Germinal center (tissue), 1 donor: Measurements from ENCODE around the gene ARL3.
"Not testable (repeated sequence)": the region's sequence is repeated elsewhere in the genome, so short reads cannot be mapped to it uniquely, and the experiment has no call there.

ENCODE experiments used
- DNase-seq: peaks from one replicate; pipeline ENCODE4 v3.0.0; 2012; ENCODE audit warnings: mixed read lengths, low spot score

ARL3 gene, protein sequence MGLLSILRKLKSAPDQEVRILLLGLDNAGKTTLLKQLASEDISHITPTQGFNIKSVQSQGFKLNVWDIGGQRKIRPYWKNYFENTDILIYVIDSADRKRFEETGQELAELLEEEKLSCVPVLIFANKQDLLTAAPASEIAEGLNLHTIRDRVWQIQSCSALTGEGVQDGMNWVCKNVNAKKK

DNA sequence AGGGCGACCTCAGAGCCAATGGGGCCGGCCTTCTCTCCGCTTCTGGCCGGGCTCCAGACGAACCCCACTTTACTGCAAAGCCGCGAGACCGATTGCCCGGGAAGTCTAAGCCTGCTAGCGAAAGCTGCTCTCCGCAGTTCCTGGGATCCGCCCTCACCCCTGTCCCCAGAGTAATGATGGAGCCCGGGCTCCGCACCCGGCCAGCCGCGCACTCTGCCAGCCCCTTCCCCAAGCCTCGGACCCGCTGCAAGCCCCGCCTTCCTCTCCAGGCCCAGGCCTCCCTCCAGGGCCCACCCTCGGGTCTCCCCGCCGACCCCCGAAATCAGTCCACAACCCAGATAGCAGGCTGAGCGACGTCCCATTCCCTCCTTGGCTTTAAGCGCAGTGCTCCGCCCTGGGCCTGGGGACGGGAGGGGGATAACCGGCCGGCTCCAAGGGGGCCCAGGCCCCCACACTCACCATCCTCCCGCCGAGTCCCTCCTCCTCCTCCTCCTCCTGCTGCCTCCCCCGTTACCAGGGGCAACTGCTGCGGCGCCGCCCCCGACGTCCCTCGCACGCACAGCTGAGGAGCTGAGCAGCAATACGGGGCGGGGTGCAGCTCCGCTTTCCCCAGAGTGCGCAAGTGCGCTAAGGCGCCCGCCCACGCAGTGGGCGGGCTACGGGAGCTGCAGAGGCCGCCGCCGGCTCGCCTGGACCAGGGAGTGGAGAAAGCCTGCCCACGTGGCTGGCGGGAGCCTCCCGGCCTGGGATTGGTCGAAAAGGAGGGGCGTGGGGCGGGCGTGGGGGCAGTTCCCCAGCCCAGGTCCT is at the start of gene ARL3:
Gene ARL3 (minus strand): TSS at position 584 of the 807 bp plus-strand sequence. CDS start 122 bp downstream, at position 462.
- DNase-seq = peak; percentile 96

- no peak for DNase-seq
Measured at GRCh38 chr10:102763037-102763607, 48.9 kb upstream of the ARL3 start.

DNA sequence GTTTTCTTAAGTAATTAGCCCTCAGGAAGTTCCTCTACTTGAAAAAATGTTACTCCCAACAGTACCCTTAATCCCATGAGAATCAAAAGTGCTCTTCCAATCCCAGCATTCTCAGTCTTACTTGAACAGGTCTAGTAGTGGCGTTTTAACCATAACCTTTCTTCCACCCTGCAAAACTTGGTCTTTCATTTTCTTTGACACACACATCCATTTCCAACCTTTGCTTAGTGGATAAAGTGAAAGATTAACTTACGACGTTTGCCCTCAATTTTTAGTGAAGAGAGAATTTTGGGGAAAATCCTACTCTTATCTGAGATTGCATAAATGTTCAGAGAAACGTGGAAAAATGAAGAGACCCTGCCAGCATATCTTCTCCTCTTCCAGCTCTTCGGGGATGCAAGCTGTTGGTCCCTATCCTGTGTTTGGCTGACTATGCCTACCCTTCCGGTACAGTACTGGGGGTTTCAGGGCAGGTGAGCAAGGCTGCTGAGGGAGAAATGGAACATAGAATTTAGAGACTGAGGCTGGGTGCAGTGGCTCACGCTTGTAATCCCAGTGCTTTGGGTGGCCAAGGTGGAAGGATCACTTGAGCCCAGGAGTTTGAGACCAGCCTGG is 48.3 kb upstream of the ARL3 start:
- DNase-seq = no peak

- DNase-seq = no peak
Measured at GRCh38 chr10:102761981-102762380, 47.8 kb upstream of the ARL3 start.

DNA sequence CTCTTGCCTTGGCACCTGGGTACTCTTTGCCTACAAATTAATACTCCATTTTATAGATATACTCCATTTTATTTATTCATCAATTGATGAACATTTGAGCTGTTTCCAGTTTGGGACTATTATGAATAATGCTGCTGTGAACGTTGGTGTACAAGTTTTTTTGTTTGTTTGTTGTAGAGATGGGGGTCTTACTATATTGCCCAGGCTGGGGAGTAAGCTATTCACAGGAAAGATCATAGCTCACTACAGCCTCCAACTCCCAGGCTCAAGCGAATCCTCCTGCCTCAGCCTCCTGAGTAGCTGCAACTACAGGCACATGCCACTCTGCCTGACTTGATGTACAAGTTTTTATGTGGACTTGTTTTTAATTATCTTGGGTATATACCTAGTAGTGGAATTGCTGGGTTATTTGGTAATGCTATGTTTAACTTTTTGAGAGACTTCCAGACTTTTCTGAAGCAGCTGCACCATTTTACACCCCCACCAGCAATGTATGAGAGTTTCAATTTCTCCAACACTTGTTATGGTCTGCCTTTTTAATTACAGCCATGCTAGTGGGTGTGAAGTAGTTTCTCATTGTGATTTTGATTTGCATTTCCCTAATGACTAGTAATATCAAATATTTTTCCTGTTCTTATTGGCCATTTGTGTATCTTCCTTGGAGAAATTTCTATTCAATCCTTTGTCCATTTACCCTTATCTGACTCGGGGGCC is 45.5 kb upstream of the ARL3 start:
- DNase-seq = no peak

DNA sequence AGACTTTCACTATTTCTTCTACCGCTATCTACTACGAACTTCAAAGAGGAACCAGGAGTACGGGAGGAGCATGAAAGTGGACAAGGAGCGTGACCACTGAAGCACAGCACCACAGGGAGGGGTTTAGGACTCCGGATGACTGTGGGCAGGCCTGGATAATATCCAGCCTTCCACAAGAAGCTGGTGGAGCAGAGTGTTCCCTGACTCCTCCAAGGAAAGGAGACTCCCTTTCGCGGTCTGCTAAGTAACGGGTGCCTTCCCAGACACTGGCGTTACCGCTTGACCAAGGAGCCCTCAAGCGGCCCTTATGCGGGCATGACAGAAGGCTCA is 44.7 kb upstream of the ARL3 start:
- not testable (repeated sequence) for DNase-seq

- DNase-seq = no peak
Measured at GRCh38 chr10:102758240-102758932, 44.2 kb upstream of the ARL3 start.

- no peak for DNase-seq
Measured at GRCh38 chr10:102757323-102757722, 43.1 kb upstream of the ARL3 start.

DNA sequence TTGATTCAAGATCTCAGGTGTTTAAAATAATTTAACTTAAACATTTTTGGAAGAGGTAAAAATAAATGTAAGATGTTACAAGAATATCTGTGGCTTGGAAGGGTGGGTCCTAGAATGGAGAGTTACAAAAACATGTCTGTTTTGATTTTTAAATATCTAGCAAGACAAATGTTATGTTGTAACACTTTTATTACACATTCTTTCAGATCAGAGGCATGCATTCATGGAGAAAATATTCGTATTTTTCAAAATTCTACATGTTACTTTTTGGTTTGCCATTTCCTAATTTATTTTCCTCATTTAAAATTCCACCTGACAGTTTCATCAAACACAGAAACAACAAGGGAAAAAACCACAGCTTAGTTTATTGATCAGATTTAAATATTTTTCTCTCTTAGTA is 39.5 kb upstream of the ARL3 start:
- DNase-seq = no peak

DNA sequence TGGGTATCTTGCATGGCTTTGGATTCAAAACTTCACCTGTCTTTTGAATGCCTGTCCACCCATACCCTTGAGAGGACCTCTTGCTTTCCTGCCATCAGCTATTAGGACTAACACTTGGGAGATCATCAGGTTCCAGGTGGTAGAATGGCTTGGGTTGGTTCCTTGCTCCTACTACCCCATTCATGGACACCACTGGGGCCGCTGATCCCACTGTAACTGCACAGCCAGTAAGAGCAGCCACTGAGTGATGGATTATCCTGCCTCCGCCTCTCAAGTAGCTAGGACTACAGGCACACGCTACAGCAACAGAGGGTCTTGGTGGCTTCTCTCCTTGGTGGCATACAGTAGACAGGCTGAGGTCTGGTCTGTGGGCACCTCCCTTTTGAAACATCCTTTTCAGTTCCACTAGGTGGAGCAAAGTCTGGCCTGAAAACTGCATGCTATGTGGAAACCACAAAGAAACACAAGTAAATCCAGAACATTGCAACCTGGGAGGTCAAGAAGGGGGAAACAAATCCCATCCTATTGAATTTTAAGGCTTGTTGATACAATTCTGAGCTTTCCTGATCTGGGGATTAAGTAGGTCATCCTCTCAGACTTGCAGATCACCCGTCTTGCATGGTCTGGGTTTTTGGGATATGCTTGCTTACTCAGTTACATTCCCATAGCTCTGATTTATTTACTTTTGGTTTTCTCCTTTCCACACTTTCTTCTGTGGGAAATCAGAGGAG is 38.9 kb upstream of the ARL3 start:
- DNase-seq = peak; percentile 21

DNA sequence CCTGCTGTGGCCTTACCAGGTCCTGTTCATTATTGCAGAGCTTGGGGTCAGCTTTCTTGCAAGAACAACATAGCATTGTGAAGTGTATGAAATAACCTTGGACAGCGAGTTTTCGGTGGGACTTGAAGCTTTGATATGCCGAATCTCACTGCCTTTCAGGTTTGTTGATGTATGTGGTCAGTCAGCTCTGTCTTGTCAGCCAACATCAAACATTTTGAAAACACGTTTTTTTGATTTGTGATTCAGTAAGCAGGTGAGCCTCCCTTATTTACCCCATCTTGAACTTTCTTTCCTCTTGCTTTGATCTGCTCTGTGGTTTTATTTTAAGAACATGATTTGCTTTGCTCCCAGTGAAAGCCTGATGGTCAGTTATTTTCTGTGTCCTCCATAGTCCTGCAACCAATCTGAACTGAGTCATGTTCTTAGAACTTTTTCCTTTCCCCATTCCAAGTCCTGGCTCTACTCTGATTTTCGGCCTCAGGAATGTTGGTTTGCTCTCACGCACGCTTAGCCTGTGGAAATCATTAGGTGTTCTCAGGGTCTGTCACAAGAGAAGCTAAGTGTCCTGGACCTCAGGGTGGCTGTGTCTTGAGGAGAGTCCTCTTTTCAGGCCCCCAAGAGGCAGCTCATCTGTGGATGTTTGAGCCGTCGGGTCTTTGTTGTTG is 38.2 kb upstream of the ARL3 start:
- DNase-seq = no peak

- no peak for DNase-seq
Measured at GRCh38 chr10:102745157-102745556, 31.0 kb upstream of the ARL3 start.

DNA sequence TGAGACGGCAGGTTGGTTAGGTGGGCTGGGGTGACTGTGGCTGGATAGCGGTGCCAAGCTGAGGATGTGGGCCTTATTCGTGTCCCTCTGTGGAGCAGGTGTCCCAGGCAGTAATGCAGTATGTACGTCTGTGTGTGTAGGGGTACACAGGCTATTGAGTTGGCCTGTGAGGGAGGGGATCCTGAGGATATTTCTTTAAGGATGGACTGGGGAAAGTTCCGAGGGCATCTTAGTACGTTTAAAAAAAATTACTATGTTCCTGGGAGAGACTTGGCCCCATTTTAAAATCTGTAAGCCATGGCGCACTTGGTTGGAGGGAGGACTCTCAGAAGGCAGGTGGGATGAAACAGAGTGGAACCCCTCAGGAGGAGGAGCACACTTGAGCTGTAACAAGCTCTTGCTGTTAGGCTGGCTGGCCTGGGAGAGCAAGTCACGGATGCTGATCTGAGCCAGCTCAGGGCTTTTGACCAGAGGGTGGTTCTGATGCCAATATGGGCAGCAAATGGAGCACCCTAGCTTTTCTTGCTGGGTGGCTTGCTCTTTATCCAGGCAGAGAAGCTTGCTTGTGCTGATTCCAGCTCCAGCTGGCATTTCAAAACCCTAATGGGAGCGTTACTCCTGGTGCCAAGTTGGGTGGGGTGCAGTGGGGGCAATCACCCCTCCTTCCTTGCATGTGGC is 30.3 kb upstream of the ARL3 start:
- DNase-seq = peak; percentile 23

DNA sequence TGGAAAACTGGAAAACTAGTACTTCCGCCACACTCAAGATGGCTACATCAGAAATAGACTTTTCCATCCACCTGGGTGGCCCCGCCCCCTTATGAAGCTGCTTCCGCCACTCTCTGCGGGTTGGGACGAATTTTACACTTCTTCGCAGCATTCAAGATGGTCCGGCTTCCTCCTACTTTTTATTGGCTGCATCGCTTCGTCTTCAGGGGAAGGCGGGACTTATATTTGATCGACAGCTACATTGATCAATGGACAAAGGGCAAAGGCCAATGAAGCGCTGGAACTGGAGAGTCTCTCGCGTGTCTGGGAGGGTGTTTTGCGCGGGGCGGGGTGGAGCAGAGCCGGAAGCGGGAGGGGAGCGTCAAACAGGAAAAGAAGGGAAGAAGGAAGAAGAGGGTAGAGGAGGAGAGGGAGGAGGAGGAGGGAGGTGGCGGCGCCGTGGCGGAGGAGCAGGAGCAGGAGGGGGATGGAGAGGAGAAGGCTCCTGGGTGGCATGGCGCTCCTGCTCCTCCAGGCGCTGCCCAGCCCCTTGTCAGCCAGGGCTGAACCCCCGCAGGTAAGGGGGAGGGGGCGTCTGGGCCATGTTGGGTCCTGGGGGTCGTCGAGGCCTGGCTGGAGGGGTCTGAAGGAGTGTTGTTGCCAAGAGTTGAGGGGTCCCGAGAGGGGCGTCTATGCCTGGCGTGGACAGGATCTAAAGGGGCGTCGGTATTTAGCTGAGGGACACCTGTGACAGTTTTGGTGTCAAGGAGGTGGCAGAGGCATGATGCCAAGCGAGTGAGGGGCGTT is 29.6 kb upstream of the ARL3 start, which contains the start of gene WBP1L:
Gene WBP1L (plus strand): TSS at position 361 of the 786 bp plus-strand sequence. CDS start 106 bp downstream, at position 467.
- peak; percentile 97 for DNase-seq

- no peak for DNase-seq
Measured at GRCh38 chr10:102743078-102743587, 28.9 kb upstream of the ARL3 start.

DNA sequence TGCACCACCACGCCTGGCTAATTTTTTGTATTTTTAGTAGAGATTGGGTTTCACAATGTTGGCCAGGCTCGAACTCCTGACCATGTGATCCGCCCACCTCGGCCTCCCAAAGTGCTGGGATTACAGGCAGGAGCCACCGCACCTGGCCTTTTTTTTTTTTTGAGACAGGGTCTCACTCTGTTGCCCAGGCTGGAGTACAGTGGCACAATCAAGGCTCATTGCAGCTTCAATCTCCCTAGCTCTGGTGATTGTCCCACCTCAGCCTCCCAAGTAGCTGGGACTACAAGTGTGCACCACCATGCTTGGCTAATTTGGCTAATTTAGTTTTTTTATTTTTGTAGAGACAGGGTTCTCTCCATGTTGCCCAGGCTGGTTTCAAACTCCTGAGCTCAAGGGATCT is 28.1 kb upstream of the ARL3 start:
- DNase-seq = not testable (repeated sequence)

- no peak for DNase-seq
Measured at GRCh38 chr10:102741726-102742237, 27.6 kb upstream of the ARL3 start.

- no peak for DNase-seq
Measured at GRCh38 chr10:102740229-102740628, 26.0 kb upstream of the ARL3 start.
